Stimulated activated CD8-positive, alpha-beta memory T cell treated with anti-CD3 and anti-CD28 coated beads, Interleukin-7, amount 100 ng/mL, for 4 hours (primary cell): Measurements from ENCODE around the gene GSDME.
"Not testable (repeated sequence)": the region's sequence is repeated elsewhere in the genome, so short reads cannot be mapped to it uniquely, and the experiment has no call there.

Experiments used
- DNase-seq, 2 donors: peaks; one replicate each; pipeline ENCODE4 v3.0.0-alpha.2; 2020; ENCODE audit warnings: low read depth in 2 of 2

The GSDME gene

DNA sequence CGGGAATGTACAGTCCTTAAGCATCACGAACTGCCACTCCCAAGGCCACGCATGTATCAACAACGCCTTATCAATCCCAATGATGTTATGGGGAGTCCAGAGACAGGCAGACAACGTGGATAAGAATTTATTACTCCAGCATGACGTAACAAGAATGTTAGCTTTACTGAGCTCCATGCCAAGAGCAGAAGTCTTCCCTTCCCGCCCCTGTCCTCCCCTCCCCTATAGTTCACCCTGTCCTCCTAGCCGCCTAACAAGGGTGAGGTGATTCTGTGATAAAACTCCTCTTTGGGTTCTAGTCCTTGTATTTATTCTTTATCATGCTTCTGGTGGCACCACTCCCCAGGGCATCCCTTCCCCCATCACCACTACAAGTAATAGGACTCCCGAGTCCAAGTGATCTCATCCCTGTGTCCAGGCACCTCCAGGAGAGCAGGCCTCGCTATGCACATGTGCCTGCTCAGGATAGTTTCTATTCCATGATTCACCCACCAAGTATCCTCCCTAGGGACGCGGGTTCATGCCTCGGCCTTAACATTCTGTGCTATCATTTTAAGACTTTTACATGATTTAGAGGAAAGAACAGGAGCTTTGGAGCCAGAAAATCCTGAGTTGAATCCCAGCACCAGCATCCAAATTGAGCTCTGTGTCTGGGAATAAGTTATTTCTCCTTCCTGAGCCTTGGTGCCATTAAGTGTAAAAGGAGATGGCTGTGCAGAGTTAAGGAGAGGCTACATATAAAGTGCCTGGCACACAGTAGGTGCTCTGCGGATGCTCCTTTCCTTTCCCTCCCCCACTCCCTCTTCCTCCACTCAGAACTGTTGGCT, 15.4 kb downstream of the GSDME start:
- DNase-seq = no peak

DNA sequence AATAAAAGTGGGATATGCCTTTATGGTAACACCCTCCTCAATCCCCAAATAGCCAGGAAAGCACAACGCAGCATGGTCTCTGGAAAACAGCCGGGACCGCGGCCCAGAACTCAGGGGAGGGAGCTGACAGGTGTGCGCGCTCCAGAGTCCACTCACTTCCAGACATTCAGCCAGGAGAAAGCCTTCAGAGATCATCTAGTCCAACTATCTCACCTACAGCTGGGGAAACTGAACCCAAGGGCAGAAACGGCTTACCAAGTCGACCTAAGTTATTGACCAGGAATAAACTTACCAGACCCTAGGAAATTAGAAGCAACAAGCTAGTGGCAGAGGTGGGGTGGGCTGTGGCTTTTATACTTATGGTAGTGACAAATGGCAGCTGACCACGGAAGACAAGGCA, 16.4 kb downstream of the GSDME start:
- no peak for DNase-seq

DNA sequence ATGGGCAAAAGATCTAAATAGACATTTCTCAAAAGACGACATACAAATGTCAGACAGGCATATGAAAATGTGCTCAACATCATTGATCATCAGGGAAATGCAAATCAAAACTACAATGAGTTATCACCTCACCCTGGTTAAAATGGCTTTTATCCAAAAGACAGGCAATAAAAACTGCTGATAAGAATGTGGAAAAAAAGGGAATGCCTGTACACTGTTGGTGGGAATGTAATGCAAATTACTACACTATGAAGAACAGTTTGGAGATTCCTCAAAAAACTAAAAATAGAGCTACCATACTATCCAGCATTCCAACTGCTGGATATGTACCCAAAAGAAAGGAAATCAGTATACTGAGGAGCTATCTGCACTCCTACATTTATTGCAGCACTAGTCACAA, 18.0 kb downstream of the GSDME start:
- no peak for DNase-seq

GRCh38 chr7:24738577-24738976, 18.7 kb downstream of the GSDME start:
- DNase-seq = no peak

- no peak for DNase-seq
Measured at GRCh38 chr7:24737281-24737680, 20.0 kb downstream of the GSDME start.

- DNase-seq = not testable (repeated sequence)
Measured at GRCh38 chr7:24735594-24735993, 21.7 kb downstream of the GSDME start.

DNA sequence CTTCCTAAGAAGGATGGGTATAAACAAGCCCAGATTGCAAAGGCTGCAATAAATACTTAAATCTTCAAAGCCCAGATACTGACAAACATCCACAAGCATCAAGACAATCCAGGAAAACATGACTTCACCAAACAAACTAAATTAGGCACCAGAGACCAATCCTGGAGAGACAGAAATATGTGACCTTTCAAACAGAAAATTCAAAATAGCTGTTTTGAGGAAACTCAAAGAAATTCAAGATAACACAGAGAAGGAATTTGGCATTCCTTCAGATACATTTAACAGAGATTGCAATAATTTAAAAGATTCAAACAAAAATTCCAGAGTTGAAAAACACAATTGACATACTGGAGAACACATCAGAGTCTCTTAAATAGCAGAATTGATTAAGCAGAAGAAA, 23.0 kb downstream of the GSDME start:
- DNase-seq = no peak

- no peak for DNase-seq
Measured at GRCh38 chr7:24733414-24734060, 23.7 kb downstream of the GSDME start.

- no peak for DNase-seq
Measured at GRCh38 chr7:24732646-24733413, 24.4 kb downstream of the GSDME start.

- DNase-seq = no peak
Measured at GRCh38 chr7:24731313-24731712, 26.0 kb downstream of the GSDME start.

GRCh38 chr7:24730018-24730369, 27.3 kb downstream of the GSDME start:
- no peak for DNase-seq

DNA sequence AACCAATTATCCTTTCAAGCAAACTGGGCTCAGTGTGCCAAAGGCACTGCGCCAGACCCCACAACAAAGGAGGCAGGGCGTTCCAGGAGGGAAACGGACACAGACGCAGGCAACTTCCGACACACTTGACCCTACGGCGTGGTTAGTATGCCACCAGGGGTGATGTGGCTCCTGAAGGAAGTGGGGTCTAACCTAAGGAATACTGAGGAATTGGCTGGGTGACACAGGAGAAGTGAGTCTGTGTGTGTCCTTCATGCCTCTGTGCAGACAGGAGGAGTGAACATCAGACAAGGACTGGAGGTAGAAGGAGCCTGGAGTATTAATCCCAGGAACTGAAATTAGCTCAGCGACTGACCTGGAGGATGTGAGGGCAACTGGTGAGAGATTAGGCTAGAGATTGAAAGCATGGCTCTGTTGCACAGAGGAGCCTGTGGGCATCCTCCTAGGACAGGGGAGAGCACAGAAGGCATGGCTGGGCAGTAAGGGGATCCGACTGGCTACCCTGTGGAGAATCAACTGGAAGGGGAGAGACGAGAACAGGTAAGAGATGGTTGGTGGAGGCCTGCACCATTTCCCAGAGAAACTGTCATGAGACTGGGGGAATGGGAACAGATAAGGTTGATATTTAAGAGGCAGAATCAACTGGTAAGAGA, 27.8 kb downstream of the GSDME start:
- DNase-seq = no peak

DNA sequence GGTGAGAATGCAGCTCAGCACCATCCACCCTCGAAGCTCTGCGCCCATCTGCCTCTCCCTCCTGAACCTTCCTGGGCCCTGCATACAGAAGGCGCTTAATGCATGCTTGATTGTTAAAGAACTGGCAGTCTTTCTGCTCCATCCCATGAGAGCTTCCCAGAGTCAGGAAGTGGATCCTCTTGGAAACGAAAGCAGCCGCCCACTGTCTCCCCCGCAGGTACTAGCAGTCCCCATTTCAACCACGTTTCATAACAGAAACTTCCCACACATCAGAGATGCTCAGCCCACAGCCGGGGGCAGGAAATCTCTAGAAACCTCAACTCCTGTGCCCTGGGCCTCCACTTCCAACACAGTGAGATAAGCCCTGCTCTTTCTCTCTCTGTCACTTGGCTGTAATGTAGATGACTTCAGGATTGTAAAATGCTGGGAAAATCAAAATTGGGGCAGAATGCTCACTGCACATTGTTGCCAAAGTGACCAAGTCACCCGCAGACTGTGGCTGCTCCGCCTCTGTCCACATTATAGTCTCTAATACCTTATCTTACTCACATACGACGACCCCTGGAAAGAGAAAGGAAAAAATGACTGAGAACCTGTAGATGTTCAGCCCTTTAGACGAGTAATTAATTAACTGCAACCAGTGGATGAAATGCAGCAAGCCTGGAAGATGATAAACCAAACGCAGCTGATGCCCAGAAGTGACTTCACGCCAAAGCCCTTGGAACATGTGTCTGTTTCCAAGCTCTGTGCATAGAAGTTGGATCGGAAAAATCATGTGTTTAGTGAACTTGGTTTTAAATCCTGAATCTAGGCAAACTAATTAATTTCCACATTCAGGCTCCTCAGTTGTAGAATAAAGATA, 28.5 kb downstream of the GSDME start:
- no peak for DNase-seq

- no peak for DNase-seq
Measured at GRCh38 chr7:24728121-24728500, 29.2 kb downstream of the GSDME start.

- DNase-seq = no peak
Measured at GRCh38 chr7:24727154-24728120, 29.8 kb downstream of the GSDME start.

GRCh38 chr7:24725554-24726241, 31.6 kb downstream of the GSDME start:
- no peak for DNase-seq

DNA sequence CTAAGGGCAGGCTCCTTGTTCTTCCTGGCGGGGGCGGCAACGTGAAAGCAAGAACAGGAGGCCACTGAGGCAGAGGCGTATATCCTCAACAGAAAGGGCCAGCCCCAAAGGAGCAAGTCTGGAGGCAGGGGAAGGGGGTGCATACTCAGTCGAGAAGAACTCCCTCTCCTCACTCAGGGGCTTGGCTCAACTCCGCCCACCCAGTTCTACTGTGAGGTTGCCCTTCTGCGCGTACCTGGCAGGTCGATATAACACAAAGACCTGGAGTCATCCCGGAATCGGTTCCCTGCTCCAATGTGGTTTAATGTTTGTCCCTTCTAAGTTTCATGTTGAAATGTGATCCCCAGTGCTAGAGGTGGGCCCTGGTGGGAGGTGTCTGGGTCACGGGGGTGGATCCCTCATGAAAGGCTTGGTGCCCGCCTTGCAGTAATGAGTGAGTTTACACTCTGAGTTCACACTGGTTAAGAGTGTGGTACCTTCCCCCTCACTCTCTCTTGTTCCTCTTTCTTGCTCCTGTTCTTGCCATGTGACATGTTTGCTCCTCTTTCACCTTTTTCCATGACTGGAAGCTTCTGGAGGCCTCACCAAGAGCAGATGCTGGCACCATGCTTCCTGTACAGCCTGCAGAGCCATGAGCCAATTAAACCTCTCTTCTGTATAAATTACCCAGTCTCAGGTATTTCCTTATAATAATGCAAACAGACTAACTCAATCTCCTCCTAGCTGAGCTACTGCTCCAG, 32.6 kb downstream of the GSDME start:
- DNase-seq = no peak

GRCh38 chr7:24723178-24723530, 34.1 kb downstream of the GSDME start:
- no peak for DNase-seq
